ENCODE data around the gene KLF11. TPM values are rescaled to one million over a fixed set of nuclear protein-coding genes. Genes with fewer than 3 reads are reported as not detected.
A peak's percentile ranks its signal among the peaks of the same experiment; 100 is the strongest.

Gene KLF11
- total and polyA plus RNA-seq, 3 experiments from 2014 or later, result 5.8 to 7.5 (median 6.6) TPM

- Mint-ChIP-seq H3K9me3 (no peaks in the 10 kb centered on the region), H3K36me3 (peaks cover under 1 to 7% (median 2%) of the 10 kb centered on the region in 3 donors), H3K4me3 (no peak overlapping the region), H3K4me1 (peaks cover 0 to 6% (median 0%) of the 10 kb centered on the region in 3 donors), H3K27me3 (peaks cover 0 to 7% of the 10 kb centered on the region in 2 donors), H3K27ac (no peak overlapping the region)
- ChIA-PET CTCF (interaction anchor here (0.8 to 1.8 kb wide), 3 partner anchors 11 to 246 kb away, joined by 3 to 6 read pairs (median 4); no protein-coding TSS in a partner anchor), POLR2A (interaction anchor here (0.9 kb wide), 1 partner anchor 76 kb away, joined by 3 read pairs; no protein-coding TSS in a partner anchor)
- Histone ChIP-seq H3K27ac (ENCODE audit: low read depth, low read length) (no peak overlapping the region), H3K4me3 (ENCODE audit: low read length) (no peak overlapping the region), H3K4me1 (ENCODE audit: insufficient read depth, low read length) (no peaks in the 10 kb centered on the region), H3K27me3 (ENCODE audit: insufficient read depth, low read length, poor library complexity, severe bottlenecking) (no peaks in the 10 kb centered on the region), H3K36me3 (ENCODE audit: insufficient read depth, low read length) (no peaks in the 10 kb centered on the region), H3K9me3 (ENCODE audit: low read length) (no peaks in the 10 kb centered on the region)
- peak in 1 of 5 donors; percentile 30 for DNase-seq
Observed at GRCh38 chr2:10059552-10060335, 16.4 kb downstream of the KLF11 start.

- CTCF ChIA-PET, result interaction anchor here (1.2 to 4.0 kb wide), 2 partner anchors 12 to 76 kb away, joined by 7 to 15 read pairs; no protein-coding TSS in a partner anchor
- Histone ChIP-seq H3K9me3 (ENCODE audit: low read length) (no peaks in the 10 kb centered on the region), H3K27me3 (ENCODE audit: insufficient read depth, low read length, poor library complexity, severe bottlenecking) (no peaks in the 10 kb centered on the region), H3K36me3 (ENCODE audit: insufficient read depth, low read length) (no peaks in the 10 kb centered on the region), H3K4me3 (ENCODE audit: low read length) (no peak overlapping the region), H3K27ac (ENCODE audit: low read depth, low read length) (no peak overlapping the region), H3K4me1 (ENCODE audit: insufficient read depth, low read length) (no peaks in the 10 kb centered on the region)
- Mint-ChIP-seq H3K27ac (peak overlapping the region in 1 of 8 donors; percentile 54), H3K9me3 (no peaks in the 10 kb centered on the region), H3K4me1 (peaks cover 0 to 6% (median 0%) of the 10 kb centered on the region in 3 donors), H3K36me3 (no peaks in the 10 kb centered on the region), H3K27me3 (peaks cover 2 to 7% of the 10 kb centered on the region in 2 donors), H3K4me3 (no peak overlapping the region)
- POLR2A ChIA-PET, result no interaction called here
- no peak for DNase-seq
Observed at GRCh38 chr2:10061221-10061925, 18.0 kb downstream of the KLF11 start.

- Mint-ChIP-seq H3K9me3 (peaks cover 0 to under 1% (median 0%) of the 10 kb centered on the region in 5 donors), H3K27ac (no peak overlapping the region), H3K36me3 (peaks cover 0 to 3% (median under 1%) of the 10 kb centered on the region in 3 donors), H3K4me3 (no peak overlapping the region), H3K4me1 (no peaks in the 10 kb centered on the region), H3K27me3 (peaks cover 4 to 10% of the 10 kb centered on the region in 2 donors)
- Histone ChIP-seq H3K27me3 (ENCODE audit: insufficient read depth, low read length, poor library complexity, severe bottlenecking) (no peaks in the 10 kb centered on the region), H3K9me3 (ENCODE audit: low read length) (no peaks in the 10 kb centered on the region), H3K4me3 (ENCODE audit: low read length) (no peak overlapping the region), H3K36me3 (ENCODE audit: insufficient read depth, low read length) (no peaks in the 10 kb centered on the region), H3K27ac (ENCODE audit: low read depth, low read length) (no peak overlapping the region), H3K4me1 (ENCODE audit: insufficient read depth, low read length) (no peaks in the 10 kb centered on the region)
- ChIA-PET POLR2A (no interaction called here), CTCF (interaction anchor here (4.0 kb wide), 1 partner anchor 10 kb away, joined by 15 read pairs; no protein-coding TSS in a partner anchor)
- no peak for DNase-seq
Observed at GRCh38 chr2:10062931-10063365, 19.6 kb downstream of the KLF11 start.

GRCh38 chr2:10063566-10063965 is 20.2 kb downstream of the KLF11 start:
- ChIA-PET CTCF (interaction anchor here (4.0 kb wide), 1 partner anchor 9 kb away, joined by 15 read pairs; no protein-coding TSS in a partner anchor), POLR2A (no interaction called here)
- H3K27ac Mint-ChIP-seq, result no peak overlapping the region
- no peaks in the 10 kb centered on the region for H3K4me1 ChIP-seq (ENCODE audit: insufficient read depth, low read length)
- no peak for DNase-seq
- H3K27me3 Mint-ChIP-seq, result peaks cover 4 to 10% of the 10 kb centered on the region in 2 donors
- no peak overlapping the region for H3K4me3 ChIP-seq (ENCODE audit: low read length)
- H3K36me3 ChIP-seq (ENCODE audit: insufficient read depth, low read length), result no peaks in the 10 kb centered on the region
- H3K9me3 Mint-ChIP-seq, result peaks cover 0 to 3% (median 0%) of the 10 kb centered on the region in 5 donors
- no peaks in the 10 kb centered on the region for H3K27me3 ChIP-seq (ENCODE audit: insufficient read depth, low read length, poor library complexity, severe bottlenecking)
- H3K27ac ChIP-seq (ENCODE audit: low read depth, low read length), result no peak overlapping the region
- no peak overlapping the region for H3K4me3 Mint-ChIP-seq
- peaks cover 0 to 5% (median 1%) of the 10 kb centered on the region in 3 donors for H3K36me3 Mint-ChIP-seq
- H3K9me3 ChIP-seq (ENCODE audit: low read length), result no peaks in the 10 kb centered on the region
- no peaks in the 10 kb centered on the region for H3K4me1 Mint-ChIP-seq

- no peaks in the 10 kb centered on the region for H3K36me3 ChIP-seq (ENCODE audit: insufficient read depth, low read length)
- ChIA-PET POLR2A (no interaction called here), CTCF (interaction anchor here (0.9 to 4.0 kb wide), 3 partner anchors 8 to 370 kb away, joined by 3 to 15 read pairs (median 3); no protein-coding TSS in a partner anchor)
- H3K27me3 Mint-ChIP-seq, result peaks cover 4 to 10% of the 10 kb centered on the region in 2 donors
- no peaks in the 10 kb centered on the region for H3K9me3 ChIP-seq (ENCODE audit: low read length)
- H3K4me1 ChIP-seq (ENCODE audit: insufficient read depth, low read length), result no peaks in the 10 kb centered on the region
- H3K4me1 Mint-ChIP-seq, result no peaks in the 10 kb centered on the region
- no peak overlapping the region for H3K27ac Mint-ChIP-seq
- no peak overlapping the region for H3K27ac ChIP-seq (ENCODE audit: low read depth, low read length)
- no peaks in the 10 kb centered on the region for H3K27me3 ChIP-seq (ENCODE audit: insufficient read depth, low read length, poor library complexity, severe bottlenecking)
- H3K9me3 Mint-ChIP-seq, result peaks cover 0 to 3% (median 0%) of the 10 kb centered on the region in 5 donors
- H3K36me3 Mint-ChIP-seq, result peaks cover 0 to 5% (median 1%) of the 10 kb centered on the region in 3 donors
- DNase-seq, result no peak
- H3K4me3 Mint-ChIP-seq, result no peak overlapping the region
- H3K4me3 ChIP-seq (ENCODE audit: low read length), result no peak overlapping the region
Observed at GRCh38 chr2:10064932-10065772, 21.8 kb downstream of the KLF11 start.

GRCh38 chr2:10065773-10066055 is 22.4 kb downstream of the KLF11 start:
- H3K4me3 ChIP-seq (ENCODE audit: low read length), result no peak overlapping the region
- Mint-ChIP-seq H3K27me3 (peaks cover 4 to 10% of the 10 kb centered on the region in 2 donors), H3K36me3 (peaks cover 0 to 5% (median 1%) of the 10 kb centered on the region in 3 donors), H3K4me3 (no peak overlapping the region), H3K9me3 (peaks cover 0 to 3% (median 0%) of the 10 kb centered on the region in 5 donors), H3K27ac (no peak overlapping the region), H3K4me1 (no peaks in the 10 kb centered on the region)
- H3K27ac ChIP-seq (ENCODE audit: low read depth, low read length), result no peak overlapping the region
- no peaks in the 10 kb centered on the region for H3K4me1 ChIP-seq (ENCODE audit: insufficient read depth, low read length)
- CTCF ChIA-PET, result interaction anchor here (0.9 to 2.1 kb wide), 3 partner anchors 343 to 370 kb away, joined by 3 to 7 read pairs (median 3); no protein-coding TSS in a partner anchor
- H3K9me3 ChIP-seq (ENCODE audit: low read length), result no peaks in the 10 kb centered on the region
- DNase-seq, result no peak
- POLR2A ChIA-PET, result no interaction called here
- H3K27me3 ChIP-seq (ENCODE audit: insufficient read depth, low read length, poor library complexity, severe bottlenecking), result no peaks in the 10 kb centered on the region
- no peaks in the 10 kb centered on the region for H3K36me3 ChIP-seq (ENCODE audit: insufficient read depth, low read length)

GRCh38 chr2:10067330-10067729 is 24.0 kb downstream of the KLF11 start:
- ChIA-PET CTCF (interaction anchor here (1.1 to 2.1 kb wide), 3 partner anchors 30 to 373 kb away, joined by 3 to 7 read pairs (median 4); no protein-coding TSS in a partner anchor), POLR2A (no interaction called here)
- Mint-ChIP-seq H3K9me3 (peaks cover 0 to 3% (median 0%) of the 10 kb centered on the region in 5 donors), H3K27me3 (peaks cover 6 to 13% of the 10 kb centered on the region in 2 donors), H3K27ac (no peak overlapping the region), H3K4me1 (peaks cover 0 to under 1% (median under 1%) of the 10 kb centered on the region in 3 donors), H3K4me3 (no peak overlapping the region), H3K36me3 (peaks cover 0 to 5% (median 1%) of the 10 kb centered on the region in 3 donors)
- H3K4me1 ChIP-seq (ENCODE audit: insufficient read depth, low read length), result no peaks in the 10 kb centered on the region
- H3K27me3 ChIP-seq (ENCODE audit: insufficient read depth, low read length, poor library complexity, severe bottlenecking), result no peaks in the 10 kb centered on the region
- no peaks in the 10 kb centered on the region for H3K9me3 ChIP-seq (ENCODE audit: low read length)
- H3K36me3 ChIP-seq (ENCODE audit: insufficient read depth, low read length), result no peaks in the 10 kb centered on the region
- no peak for DNase-seq
- no peak overlapping the region for H3K4me3 ChIP-seq (ENCODE audit: low read length)
- H3K27ac ChIP-seq (ENCODE audit: low read depth, low read length), result no peak overlapping the region
